Testis (tissue), 2 donors: ENCODE data around the gene SMG1.
"Not testable (repeated sequence)": the region's sequence is repeated elsewhere in the genome, so short reads cannot be mapped to it uniquely, and the experiment has no call there.

Experiments used
- CTCF ChIP-seq, 3 experiments: fragments of 450-650 bp in 2 of 3; fragments of 200-600 bp in 1 of 3; sonication (generic) in 1 of 3; IDR thresholded peaks; one replicate each; pipeline ENCODE4 v1.5.1; 2016 to 2019; ENCODE audit warnings: antibody characterized with exemption in 3 of 3, mild to moderate bottlenecking in 2 of 3, moderate library complexity in 1 of 3
- POLR2A ChIP-seq: fragments of 450-650 bp; IDR thresholded peaks from one replicate; pipeline ENCODE4 v1.6.1; 2017; ENCODE audit warnings: antibody characterized with exemption, mild to moderate bottlenecking, moderate library complexity

DNA sequence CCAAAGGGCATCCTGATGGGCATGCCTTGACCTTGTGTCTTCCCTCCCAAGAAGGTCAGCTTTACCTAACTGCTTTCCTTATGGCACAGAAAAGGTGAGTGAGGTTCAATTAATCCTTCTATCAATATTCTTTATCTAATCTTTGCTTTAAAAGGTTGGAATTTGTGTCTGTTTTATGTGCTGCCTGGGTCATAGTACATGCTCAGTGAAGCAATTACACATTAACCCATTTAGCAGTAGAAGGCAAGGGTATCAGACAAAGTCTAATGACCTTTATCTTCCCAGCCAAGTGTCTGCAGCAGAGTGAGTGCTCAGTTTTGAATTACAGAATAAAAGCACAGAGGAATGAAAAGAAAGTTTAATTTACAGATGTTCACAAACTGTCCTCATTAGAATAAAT lies 63.3 kb downstream of the SMG1 start:
- TF ChIP-seq POLR2A; CTCF (IDR thresholded peaks at IDR 0.05): not testable (repeated sequence)
